HG03196 (cell line): ENCODE measurements around the gene ZNF76.
"Not testable (repeated sequence)": the region's sequence is repeated elsewhere in the genome, so short reads cannot be mapped to it uniquely, and the experiment has no call there.

Experiments
- ATAC-seq: cut with Tn5 transposase; IDR thresholded peaks from one replicate; pipeline ENCODE4 v1.9.1; 2021; ENCODE audit not compliant: unreplicated experiment

ZNF76 gene

GRCh38 chr6:35327349-35328027 is 68.0 kb downstream of the ZNF76 start:
- peak; percentile 84 for ATAC-seq

DNA sequence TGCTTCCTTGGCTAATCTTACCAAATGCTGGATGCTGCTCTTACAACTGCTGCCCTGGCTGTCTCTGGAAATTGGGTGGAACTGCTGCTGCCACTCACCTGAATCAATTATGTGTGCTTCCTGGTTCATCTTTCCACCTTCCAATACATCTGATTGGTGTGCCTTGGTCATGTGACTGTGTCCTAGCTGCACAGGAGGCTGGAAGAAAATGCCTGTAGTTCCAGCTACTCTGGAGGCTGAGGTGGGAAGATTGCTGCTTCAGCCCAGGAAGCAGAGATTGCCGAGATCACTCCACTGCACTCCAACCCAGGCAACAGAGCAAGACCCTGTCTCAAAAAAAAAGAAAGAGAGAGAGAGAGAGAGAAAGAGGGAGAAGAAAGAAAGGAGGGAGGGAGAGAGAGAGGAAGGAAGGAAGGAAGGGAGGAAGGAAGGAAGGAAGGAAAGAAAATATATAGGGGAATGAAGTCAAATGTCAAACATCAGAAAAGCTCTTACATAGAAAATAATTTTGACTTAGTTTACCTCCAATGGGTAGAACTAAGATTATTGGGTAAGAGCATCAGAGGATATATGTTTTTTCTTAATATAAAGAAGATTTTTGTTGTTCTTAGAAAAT is 68.7 kb downstream of the ZNF76 start:
- ATAC-seq, result no peak

- not testable (repeated sequence) for ATAC-seq
Observed at GRCh38 chr6:35328965-35329364, 69.4 kb downstream of the ZNF76 start.

GRCh38 chr6:35330541-35331119 is 71.1 kb downstream of the ZNF76 start:
- ATAC-seq, result no peak

DNA sequence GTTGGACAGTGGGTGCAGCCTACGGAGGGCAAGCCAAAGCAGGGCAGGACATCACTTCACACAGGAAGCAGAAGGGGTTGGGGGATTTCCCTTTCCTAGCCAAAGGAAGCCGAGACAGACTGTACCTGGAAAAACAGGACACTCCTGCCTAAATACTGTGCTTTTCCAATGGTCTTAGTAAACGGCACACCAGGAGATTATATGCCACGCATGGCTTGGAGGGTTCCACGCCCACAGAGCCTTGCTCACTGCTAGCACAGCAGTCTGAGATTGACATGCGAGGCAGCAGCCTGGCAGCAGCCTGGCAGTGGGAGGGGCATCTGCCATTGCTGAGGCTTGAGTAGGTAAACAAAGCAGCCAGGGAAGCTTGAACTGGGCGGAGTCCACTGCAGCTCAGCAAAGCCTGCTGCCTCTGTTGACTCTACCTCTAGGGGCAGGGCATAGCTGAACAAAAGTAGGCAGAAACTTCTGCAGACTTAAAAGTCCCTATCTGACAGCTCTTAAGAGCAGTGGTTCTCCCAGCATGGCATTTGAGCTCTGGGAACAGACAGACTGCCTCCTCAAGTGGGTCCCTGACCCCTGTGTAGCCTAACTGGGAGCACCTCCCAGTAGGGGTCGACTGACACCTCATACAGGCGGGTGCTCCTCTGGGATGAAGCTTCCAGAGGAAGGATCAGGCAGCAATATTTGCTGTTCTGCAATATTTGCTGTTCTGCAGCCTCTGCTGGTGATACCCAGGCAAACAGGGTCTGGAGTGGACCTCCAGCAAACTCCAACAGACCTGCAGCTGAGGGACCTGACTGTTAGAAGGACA is 72.7 kb downstream of the ZNF76 start:
- ATAC-seq, result not testable (repeated sequence)

- no peak for ATAC-seq
Observed at GRCh38 chr6:35341557-35341956, 82.0 kb downstream of the ZNF76 start.

- peak; percentile 97 for ATAC-seq
Observed at GRCh38 chr6:35342258-35343091, 82.9 kb downstream of the ZNF76 start, which contains the start of gene PPARD. TSS of gene PPARD (plus strand) at chr6:35342558. CDS start at chr6:35411088, 68,530 bp downstream.

DNA sequence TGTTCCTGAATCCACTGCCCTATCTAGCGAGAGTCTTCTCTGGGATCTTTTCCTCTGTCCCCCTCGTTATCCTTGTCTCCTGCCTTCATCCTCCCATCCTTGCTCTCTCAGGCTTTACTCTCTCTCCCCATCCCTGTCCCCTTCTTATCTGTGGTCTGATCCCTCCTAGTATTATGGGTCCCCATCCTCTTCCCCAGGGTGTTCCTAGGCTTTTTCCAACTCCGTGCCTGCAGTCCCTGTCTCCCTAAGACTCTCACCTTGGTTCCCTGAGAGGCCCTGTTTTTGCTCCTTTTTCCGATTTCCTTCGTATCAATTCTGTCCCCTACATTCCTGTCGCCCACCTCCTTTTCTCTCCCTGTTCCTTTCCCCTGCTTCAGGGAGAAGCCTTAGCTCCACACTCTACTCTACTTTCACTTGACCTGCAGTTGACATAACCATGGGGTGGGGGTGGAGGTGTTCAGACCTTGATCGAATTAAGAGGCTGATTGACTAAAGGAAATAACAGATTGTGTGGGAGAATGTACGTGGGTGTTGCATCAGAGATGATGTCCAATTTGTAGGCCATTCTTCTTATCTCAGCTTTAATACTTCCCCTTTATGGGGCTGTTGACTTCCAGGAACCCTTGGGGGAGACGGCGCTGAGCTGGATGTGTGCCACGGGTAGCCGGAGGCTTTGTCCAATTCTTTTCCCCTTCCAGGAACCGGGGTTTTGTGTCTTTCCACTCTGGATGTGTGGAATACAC is 83.7 kb downstream of the ZNF76 start:
- ATAC-seq, result no peak

DNA sequence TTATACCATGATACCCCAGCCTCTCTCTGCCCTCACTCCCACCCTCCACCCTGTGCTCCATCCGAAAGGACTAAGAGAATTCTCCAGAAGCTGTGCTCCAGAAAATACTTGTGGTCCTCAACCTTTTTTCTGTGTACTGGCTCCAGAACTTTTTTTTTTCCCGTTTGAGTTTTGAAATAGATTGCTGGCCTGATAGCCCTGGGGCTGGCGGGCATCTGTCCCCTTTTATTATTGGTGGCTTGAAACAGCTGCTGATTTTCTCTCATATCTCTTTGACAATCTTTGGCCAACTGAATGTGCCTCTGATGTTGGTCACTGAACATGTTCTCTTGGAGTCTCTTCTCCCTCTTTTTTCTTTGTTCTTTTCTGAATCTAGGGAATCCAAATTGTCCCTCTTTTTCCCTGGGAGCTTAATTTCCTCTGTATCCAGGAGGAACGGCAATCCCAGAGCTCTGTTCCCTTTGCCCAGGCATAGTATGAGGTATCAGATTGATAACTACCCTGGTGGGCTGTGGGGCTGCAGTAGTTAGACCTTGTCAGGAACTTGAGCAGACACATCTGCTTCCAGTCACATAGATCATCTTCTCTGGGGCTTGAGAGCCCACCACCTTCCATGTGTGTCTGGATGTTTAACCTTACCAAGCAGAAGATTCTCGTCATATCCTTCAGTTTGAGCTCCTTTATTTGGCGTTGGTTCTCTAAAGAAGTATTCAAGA is 84.5 kb downstream of the ZNF76 start:
- ATAC-seq, result no peak
